Body of pancreas (tissue), 4 donors: ENCODE results near the gene ZNF213.

Experiments
- POLR2A ChIP-seq, 3 donors: fragments of 450-650 bp; IDR thresholded peaks; one replicate each; pipeline ENCODE4 v1.6.1; 2016; ENCODE audit warnings: antibody characterized with exemption in 3 of 3, mild to moderate bottlenecking in 2 of 3
- TF ChIP-seq, protein P1 (sequence below), 7 experiments: fragments of 450-650 bp in 4 of 7; fragments of 200-600 bp in 3 of 7; sonication (generic) in 3 of 7; IDR thresholded peaks; one replicate each; pipeline ENCODE4 v1.5.1; 2016 to 2019; ENCODE audit warnings: antibody characterized with exemption in 7 of 7

DNA sequence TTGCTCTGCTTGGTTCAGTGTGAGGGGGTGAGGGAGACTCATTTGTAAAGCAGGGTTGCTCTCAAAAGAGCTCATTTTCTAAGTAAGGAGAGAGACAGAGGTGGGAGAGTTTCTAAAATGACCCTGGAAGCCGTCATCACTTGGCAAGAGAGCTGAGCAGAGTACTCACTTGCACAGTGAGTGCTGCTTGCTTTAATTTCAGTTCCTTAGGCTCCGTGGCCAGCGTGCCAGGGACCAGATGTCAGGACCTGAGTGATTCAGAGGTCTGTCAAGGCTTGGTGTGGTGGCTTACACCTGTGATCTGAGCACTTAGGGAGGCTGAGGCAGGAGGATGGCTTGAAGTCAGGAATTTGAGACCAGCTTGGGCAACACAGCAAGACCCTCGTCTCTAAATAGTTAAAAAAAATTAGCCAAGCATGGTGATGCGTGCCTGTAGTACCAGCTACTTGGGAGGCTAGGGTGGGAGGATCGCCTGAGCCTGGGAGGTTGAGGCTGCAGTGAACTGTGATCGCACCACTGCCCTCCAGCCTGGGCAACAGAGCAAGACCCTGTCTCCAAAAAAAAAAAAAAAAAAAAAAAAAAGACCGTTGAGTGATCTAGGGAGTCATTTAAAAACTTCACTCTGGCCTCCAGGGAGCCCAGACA is 11.8 kb upstream of the ZNF213 start:
- TF ChIP-seq, protein P1, sequence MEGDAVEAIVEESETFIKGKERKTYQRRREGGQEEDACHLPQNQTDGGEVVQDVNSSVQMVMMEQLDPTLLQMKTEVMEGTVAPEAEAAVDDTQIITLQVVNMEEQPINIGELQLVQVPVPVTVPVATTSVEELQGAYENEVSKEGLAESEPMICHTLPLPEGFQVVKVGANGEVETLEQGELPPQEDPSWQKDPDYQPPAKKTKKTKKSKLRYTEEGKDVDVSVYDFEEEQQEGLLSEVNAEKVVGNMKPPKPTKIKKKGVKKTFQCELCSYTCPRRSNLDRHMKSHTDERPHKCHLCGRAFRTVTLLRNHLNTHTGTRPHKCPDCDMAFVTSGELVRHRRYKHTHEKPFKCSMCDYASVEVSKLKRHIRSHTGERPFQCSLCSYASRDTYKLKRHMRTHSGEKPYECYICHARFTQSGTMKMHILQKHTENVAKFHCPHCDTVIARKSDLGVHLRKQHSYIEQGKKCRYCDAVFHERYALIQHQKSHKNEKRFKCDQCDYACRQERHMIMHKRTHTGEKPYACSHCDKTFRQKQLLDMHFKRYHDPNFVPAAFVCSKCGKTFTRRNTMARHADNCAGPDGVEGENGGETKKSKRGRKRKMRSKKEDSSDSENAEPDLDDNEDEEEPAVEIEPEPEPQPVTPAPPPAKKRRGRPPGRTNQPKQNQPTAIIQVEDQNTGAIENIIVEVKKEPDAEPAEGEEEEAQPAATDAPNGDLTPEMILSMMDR (IDR thresholded peaks at IDR 0.05) = no peak
- TF ChIP-seq POLR2A (IDR thresholded peaks at IDR 0.05) = no peak
